T-helper 1 cell treated with Interleukin-12 subunit alpha and Interleukin-12 subunit beta and Interleukin-4 antibody, amounts not matched to agents 30 ng/mL and 1 ng/mL, for 36 hours (primary cell): ENCODE results near the gene ANKEF1. TPM values are rescaled to one million over a fixed set of nuclear protein-coding genes. Genes with fewer than 3 reads are reported as not detected.

ENCODE experiments used
- intact Hi-C: fragments of 100-400 bp; cut with micrococcal nuclease; formaldehyde crosslinking; loops from one replicate; pipeline ENCODE4 v1.15.1; 2024
- total RNA-seq: library from RNA; stranded (reverse); gene quantifications from 2 replicates; pipeline ENCODE4 v1.2.3, GENCODE V29; 2022

The ANKEF1 gene
- 2.6 and 2.9 TPM in 2 replicates for total RNA-seq

GRCh38 chr20:10034717-10035571 lies at the start of gene ANKEF1:
Gene ANKEF1, plus strand, starts transcription at chr20:10034987. Its CDS starts 3,315 bp downstream, at chr20:10038302.
- intact Hi-C loops: loop anchor here (1.0 to 10.0 kb wide), 6 partner anchors 56 to 638 kb away; partner anchors contain the start of genes JAG1, SLX4IP and SNAP25

GRCh38 chr20:9985281-9985680 lies 49.5 kb upstream of the ANKEF1 start:
- intact Hi-C loops: no loop called here

- intact Hi-C loops: no loop called here
These were observed 49.0 kb upstream of the ANKEF1 start for GRCh38 chr20:9985773-9986172.

- intact Hi-C loops: no loop called here
These were observed 45.6 kb upstream of the ANKEF1 start for GRCh38 chr20:9989066-9989724.

GRCh38 chr20:9993137-9993536 lies 41.6 kb upstream of the ANKEF1 start:
- intact Hi-C loops: no loop called here

- intact Hi-C loops: no loop called here
These were observed 40.1 kb upstream of the ANKEF1 start for GRCh38 chr20:9994676-9995075.

GRCh38 chr20:9995510-9996272 lies 39.1 kb upstream of the ANKEF1 start:
- intact Hi-C loops: no loop called here

GRCh38 chr20:9996944-9997343 lies 37.8 kb upstream of the ANKEF1 start:
- intact Hi-C loops: no loop called here

- intact Hi-C loops: no loop called here
These were observed 35.1 kb upstream of the ANKEF1 start for GRCh38 chr20:9999645-10000044.

GRCh38 chr20:10002866-10003265 lies 31.9 kb upstream of the ANKEF1 start:
- intact Hi-C loops: no loop called here

- intact Hi-C loops: no loop called here
These were observed 29.9 kb upstream of the ANKEF1 start for GRCh38 chr20:10004900-10005299.

GRCh38 chr20:10005885-10006284 lies 28.9 kb upstream of the ANKEF1 start:
- intact Hi-C loops: no loop called here

GRCh38 chr20:10006447-10007090 lies 28.2 kb upstream of the ANKEF1 start:
- intact Hi-C loops: no loop called here

GRCh38 chr20:10007158-10007557 lies 27.6 kb upstream of the ANKEF1 start:
- intact Hi-C loops: no loop called here

- intact Hi-C loops: no loop called here
These were observed 27.0 kb upstream of the ANKEF1 start for GRCh38 chr20:10007747-10008146.

- intact Hi-C loops: no loop called here
These were observed 22.3 kb upstream of the ANKEF1 start for GRCh38 chr20:10012464-10012863.

- intact Hi-C loops: no loop called here
These were observed 20.4 kb upstream of the ANKEF1 start for GRCh38 chr20:10014431-10014830.

GRCh38 chr20:10020937-10021336 lies 13.8 kb upstream of the ANKEF1 start:
- intact Hi-C loops: no loop called here

GRCh38 chr20:10022625-10023024 lies 12.2 kb upstream of the ANKEF1 start:
- intact Hi-C loops: no loop called here

GRCh38 chr20:10023911-10024310 lies 10.9 kb upstream of the ANKEF1 start:
- intact Hi-C loops: no loop called here
